Measurements from ENCODE around the gene SNRK.

DNA sequence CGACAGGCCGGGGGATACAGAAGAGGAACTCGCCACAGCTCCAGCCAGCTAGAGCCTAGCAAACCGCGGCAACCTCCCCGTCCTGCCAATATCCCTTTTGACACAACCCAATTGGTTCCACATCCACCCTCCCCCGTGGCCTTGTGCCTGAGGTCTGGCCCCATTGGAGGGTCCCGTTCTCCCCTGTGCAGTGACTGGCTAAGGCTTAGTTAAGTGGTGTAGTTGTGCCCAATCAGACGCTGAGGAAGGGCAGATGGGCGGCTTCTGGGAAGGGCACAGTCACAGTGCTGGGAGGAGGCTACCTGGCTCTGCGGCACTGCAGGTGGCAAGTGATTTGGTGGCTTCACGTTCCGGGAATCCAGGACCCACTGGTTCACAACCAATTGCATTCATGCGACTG is 78.6 kb downstream of the SNRK start:
- TF ChIP-seq, protein P1, sequence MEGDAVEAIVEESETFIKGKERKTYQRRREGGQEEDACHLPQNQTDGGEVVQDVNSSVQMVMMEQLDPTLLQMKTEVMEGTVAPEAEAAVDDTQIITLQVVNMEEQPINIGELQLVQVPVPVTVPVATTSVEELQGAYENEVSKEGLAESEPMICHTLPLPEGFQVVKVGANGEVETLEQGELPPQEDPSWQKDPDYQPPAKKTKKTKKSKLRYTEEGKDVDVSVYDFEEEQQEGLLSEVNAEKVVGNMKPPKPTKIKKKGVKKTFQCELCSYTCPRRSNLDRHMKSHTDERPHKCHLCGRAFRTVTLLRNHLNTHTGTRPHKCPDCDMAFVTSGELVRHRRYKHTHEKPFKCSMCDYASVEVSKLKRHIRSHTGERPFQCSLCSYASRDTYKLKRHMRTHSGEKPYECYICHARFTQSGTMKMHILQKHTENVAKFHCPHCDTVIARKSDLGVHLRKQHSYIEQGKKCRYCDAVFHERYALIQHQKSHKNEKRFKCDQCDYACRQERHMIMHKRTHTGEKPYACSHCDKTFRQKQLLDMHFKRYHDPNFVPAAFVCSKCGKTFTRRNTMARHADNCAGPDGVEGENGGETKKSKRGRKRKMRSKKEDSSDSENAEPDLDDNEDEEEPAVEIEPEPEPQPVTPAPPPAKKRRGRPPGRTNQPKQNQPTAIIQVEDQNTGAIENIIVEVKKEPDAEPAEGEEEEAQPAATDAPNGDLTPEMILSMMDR (IDR thresholded peaks at IDR 0.05), result no peak
- TF ChIP-seq EP300 (IDR thresholded peaks at IDR 0.05) (no peak), POLR2AphosphoS5 (IDR thresholded peaks at IDR 0.05) (no peak), POLR2A (IDR thresholded peaks at IDR 0.05) (no peak)
